Adrenal gland (tissue), 12 donors: Measurements from ENCODE around the gene PRMT5. TPM values are rescaled to one million over a fixed set of nuclear protein-coding genes. Genes with fewer than 3 reads are reported as not detected.
A peak's percentile ranks its signal among the peaks of the same experiment; 100 is the strongest.

Source experiments
- DNase-seq, 7 donors: peaks; one replicate each; pipeline ENCODE4 v3.0.0-alpha.2; 2019 to 2020
- H3K27ac ChIP-seq, 5 donors: fragments of 200-600 bp; sonication (generic) in 4 of 5; 1 replicate in 3 of 5; 2 replicates in 2 of 5; pipeline versions ENCODE4 v1.5.1 to v1.8.0; 2016 to 2020; ENCODE audit warnings: mild to moderate bottlenecking in 1 of 5
- H3K27me3 ChIP-seq: fragments of 200-600 bp; 2 replicates; pipeline ENCODE4 v1.8.0; 2021
- H3K36me3 ChIP-seq, 2 donors: fragments of 200-600 bp; replicated peaks in 1 of 2; 1 replicate in 1 of 2; 2 replicates in 1 of 2; pipeline versions ENCODE4 v1.5.1 to v1.8.0; 2018 to 2022
- H3K4me1 ChIP-seq, 2 donors: fragments of 200-600 bp; replicated peaks in 1 of 2; 1 replicate in 1 of 2; 2 replicates in 1 of 2; pipeline versions ENCODE4 v1.5.1 to v1.8.0; 2018 to 2021
- H3K4me3 ChIP-seq, 4 donors: fragments of 200-600 bp; sonication (generic) in 3 of 4; one replicate each; pipeline ENCODE4 v1.5.1; 2016 to 2018
- H3K9me3 ChIP-seq, 3 donors: fragments of 200-600 bp; sonication (generic) in 1 of 3; replicated peaks in 1 of 3; 1 replicate in 2 of 3; 2 replicates in 1 of 3; pipeline versions ENCODE4 v1.5.1 to v1.8.0; 2016 to 2021
- CTCF ChIP-seq, 6 experiments: fragments of 450-650 bp in 4 of 6; fragments of 200-600 bp in 2 of 6; sonication (generic) in 1 of 6; IDR thresholded peaks; 1 replicate in 5 of 6; 2 replicates in 1 of 6; pipeline versions ENCODE4 v1.5.1 to v1.8.0; 2016 to 2021; ENCODE audit warnings: antibody characterized with exemption in 6 of 6, mild to moderate bottlenecking in 2 of 6, moderate library complexity in 1 of 6
- POLR2A ChIP-seq, 2 donors: fragments of 450-650 bp; IDR thresholded peaks; one replicate each; pipeline ENCODE4 v1.6.1; 2017; ENCODE audit warnings: antibody characterized with exemption in 2 of 2, mild to moderate bottlenecking in 2 of 2, moderate library complexity in 1 of 2
- WGBS, 4 donors: extraction: QIAGEN DNeasy Blood & Tissue Kit in 2 of 4; methylation state at CpG; one replicate each; pipeline versions ENCODE4 v1.1.5 to v1.1.7; 2013 to 2017; 5-methylcytosine and 5-hydroxymethylcytosine counted together
- intact Hi-C, 2 donors: fragments of 100-400 bp; cut with DNase I; formaldehyde crosslinking; loops; one replicate each; pipeline versions ENCODE4 v1.14.1 to v1.15.0; 2022 to 2023
- polyA plus RNA-seq, 3 donors: library from polyadenylated mRNA; stranded (reverse); fragments of 200-250 nt in 2 of 3; fragments of 350-450 nt in 1 of 3; fragmentation: Illumina TruSeq in 1 of 3; extraction: RNeasy Lipid Tissue Mini Kit (QIAGEN cat#74804) in 1 of 3; gene quantifications; one replicate each; pipeline ENCODE4 v1.2.3, GENCODE V29; 2013 to 2014
- total RNA-seq, 9 donors: library from RNA; depleted of rRNA in 4 of 9; stranded (reverse); fragments of >200 nt in 4 of 9; fragments of 120-200 nt in 1 of 9; fragmentation: NEBNext Ultra II Directional in 1 of 9; extraction: Animal tissue kit (Norgen Biotek cat#: 25700) in 1 of 9; gene quantifications; one replicate each; pipeline versions ENCODE4 v1.1.0 to v1.2.4, GENCODE V29; 2013 to 2023
- donor health status: healthy with polysubstance abuse.
- donor health status: Bipolar disorder and iron deficiency.
- donor health status: DM: yes; HTN: yes; CAD: no.
- donor health status: DM: no; HTN: no; CAD: no.
- donor health status: DM: no; HTN: no; CAD: no.
- donor health status: DM: yes; HTN: yes; CAD: no.

PRMT5 gene
- total and polyA plus RNA-seq, 12 donors: 20.9 to 134 (median 62.8) TPM

DNA sequence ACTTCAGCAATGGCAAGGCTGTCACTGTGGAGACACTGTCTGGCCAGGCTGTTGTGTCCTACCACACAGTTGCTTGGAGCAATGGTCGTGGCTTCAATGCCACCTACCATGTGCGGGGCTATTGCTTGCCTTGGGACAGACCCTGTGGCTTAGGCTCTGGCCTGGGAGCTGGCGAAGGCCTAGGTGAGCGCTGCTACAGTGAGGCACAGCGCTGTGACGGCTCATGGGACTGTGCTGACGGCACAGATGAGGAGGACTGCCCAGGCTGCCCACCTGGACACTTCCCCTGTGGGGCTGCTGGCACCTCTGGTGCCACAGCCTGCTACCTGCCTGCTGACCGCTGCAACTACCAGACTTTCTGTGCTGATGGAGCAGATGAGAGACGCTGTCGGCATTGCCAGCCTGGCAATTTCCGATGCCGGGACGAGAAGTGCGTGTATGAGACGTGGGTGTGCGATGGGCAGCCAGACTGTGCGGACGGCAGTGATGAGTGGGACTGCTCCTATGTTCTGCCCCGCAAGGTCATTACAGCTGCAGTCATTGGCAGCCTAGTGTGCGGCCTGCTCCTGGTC is 53.3 kb downstream of the PRMT5 start:
- H3K27ac ChIP-seq: no peak overlapping the region
- H3K36me3 ChIP-seq: peaks cover 0 to 56% of the 10 kb centered on the region in 2 donors
- TF ChIP-seq CTCF (IDR thresholded peaks at IDR 0.05): no peak
- TF ChIP-seq POLR2A (IDR thresholded peaks at IDR 0.05): no peak
- intact Hi-C loops: no loop called here
- H3K4me1 ChIP-seq: peaks cover 7 to 11% of the 10 kb centered on the region in 2 donors
- H3K4me3 ChIP-seq: no peak overlapping the region
- 84 to 95% (median 90%) methylated on average over 3 to 20 of the region's 20 CpGs for WGBS, 4 donors
- no peaks in the 10 kb centered on the region for H3K9me3 ChIP-seq
- DNase-seq: peak in 1 of 7 donors; percentile 48
- H3K27me3 ChIP-seq: no peaks in the 10 kb centered on the region

DNA sequence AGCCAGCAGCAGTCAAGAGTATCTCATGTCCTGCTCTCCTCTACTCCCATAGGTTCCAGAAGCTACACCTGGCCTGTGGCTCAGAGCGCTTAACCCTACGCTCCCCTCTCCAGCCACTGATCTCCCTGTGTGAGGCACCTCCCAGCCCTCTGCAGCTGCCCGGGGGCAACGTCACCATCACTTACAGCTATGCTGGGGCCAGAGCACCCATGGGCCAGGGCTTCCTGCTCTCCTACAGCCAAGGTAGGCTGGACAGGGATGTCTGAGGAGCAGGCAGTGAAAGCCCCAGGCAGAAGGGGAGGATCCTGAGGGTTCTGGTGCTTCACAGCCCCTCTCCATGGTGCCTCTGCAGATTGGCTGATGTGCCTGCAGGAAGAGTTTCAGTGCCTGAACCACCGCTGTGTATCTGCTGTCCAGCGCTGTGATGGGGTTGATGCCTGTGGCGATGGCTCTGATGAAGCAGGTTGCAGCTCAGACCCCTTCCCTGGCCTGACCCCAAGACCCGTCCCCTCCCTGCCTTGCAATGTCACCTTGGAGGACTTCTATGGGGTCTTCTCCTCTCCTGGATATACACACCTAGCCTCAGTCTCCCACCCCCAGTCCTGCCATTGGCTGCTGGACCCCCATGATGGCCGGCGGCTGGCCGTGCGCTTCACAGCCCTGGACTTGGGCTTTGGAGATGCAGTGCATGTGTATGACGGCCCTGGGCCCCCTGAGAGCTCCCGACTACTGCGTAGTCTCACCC is 54.0 kb downstream of the PRMT5 start:
- H3K27me3 ChIP-seq: no peaks in the 10 kb centered on the region
- H3K4me3 ChIP-seq: no peak overlapping the region
- H3K36me3 ChIP-seq: peaks cover 0 to 56% of the 10 kb centered on the region in 2 donors
- H3K9me3 ChIP-seq: no peaks in the 10 kb centered on the region
- peak in 1 of 7 donors; percentile 46 for DNase-seq
- no peak for TF ChIP-seq POLR2A (IDR thresholded peaks at IDR 0.05)
- TF ChIP-seq CTCF (IDR thresholded peaks at IDR 0.05): no peak
- intact Hi-C loops: no loop called here
- peaks cover 14 to 18% of the 10 kb centered on the region in 2 donors for H3K4me1 ChIP-seq
- no peak overlapping the region for H3K27ac ChIP-seq
- 93 to 95% (median 93%) methylated on average over 9 to 15 of the region's 15 CpGs for WGBS, 4 donors

DNA sequence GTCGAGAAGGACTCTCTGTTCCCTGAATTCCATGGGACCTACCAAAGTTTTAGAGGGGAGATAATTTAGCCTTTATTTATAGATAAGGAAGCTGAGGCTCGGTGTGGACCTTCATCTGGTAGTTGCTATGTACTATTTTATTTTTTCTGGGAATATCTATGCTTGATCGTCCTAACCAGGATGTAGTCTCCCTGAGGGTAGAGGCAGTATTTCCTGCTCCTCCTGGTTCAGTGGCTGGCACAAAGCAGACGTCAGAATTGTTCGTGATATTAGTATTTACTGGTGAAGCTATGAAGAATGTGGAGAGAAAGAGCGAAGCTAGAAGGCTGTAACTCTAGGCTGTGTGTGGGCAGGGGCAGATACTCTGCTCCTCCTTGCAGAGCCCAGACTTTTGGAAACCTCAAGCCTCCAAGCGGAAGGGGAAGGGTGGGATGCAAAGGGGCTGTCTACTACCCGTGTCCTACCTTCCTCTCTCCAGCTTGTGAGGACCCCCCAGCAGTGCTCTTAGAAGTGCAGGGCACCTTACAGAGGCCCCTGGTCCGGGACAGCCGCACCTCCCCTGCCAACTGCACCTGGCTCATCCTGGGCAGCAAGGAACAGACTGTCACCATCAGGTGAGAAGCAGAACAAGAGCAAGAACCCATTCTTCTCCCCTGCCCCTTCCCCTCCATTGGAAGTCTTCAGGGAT is 56.2 kb downstream of the PRMT5 start:
- Histone ChIP-seq H3K9me3 (no peaks in the 10 kb centered on the region), H3K36me3 (peaks cover 0 to 47% of the 10 kb centered on the region in 2 donors)
- DNase-seq: peak in 1 of 7 donors; percentile 48

More for the DNA sequence above, 56.2 kb downstream of the PRMT5 start:
- intact Hi-C loops: no loop called here
- WGBS, 4 donors: 47 to 53% (median 51%) methylated on average over 10 of the region's 10 CpGs
- TF ChIP-seq POLR2A (IDR thresholded peaks at IDR 0.05): no peak
- TF ChIP-seq CTCF (IDR thresholded peaks at IDR 0.05): peak in 2 of 6 experiments; percentile 13 to 20
- Histone ChIP-seq H3K4me3 (peak overlapping the region in 2 of 4 donors; percentile 88 to 89), H3K27me3 (no peaks in the 10 kb centered on the region), H3K4me1 (peaks cover 15 to 19% of the 10 kb centered on the region in 2 donors), H3K27ac (peak overlapping the region in 3 of 5 donors; percentile 93 to 97 (median 95))
